CD4-positive, alpha-beta memory T cell (primary cell): ENCODE measurements around the gene ADGRD1. TPM values are rescaled to one million over a fixed set of nuclear protein-coding genes. Genes with fewer than 3 reads are reported as not detected.
"Not testable (repeated sequence)": the region's sequence is repeated elsewhere in the genome, so short reads cannot be mapped to it uniquely, and the experiment has no call there.

ENCODE experiments used
- CTCF ChIA-PET: fragments of 350-600 bp; sonication (Branson Sonifier 250); formaldehyde crosslinking; loops from one replicate; lab custom pipeline; 2021; ENCODE audit warnings: inconsistent platforms; ENCODE audit not compliant: partially characterized antibody; lab: Charles Lee
- POLR2A ChIA-PET: fragments of 350-600 bp; sonication (Branson Sonifier 250); formaldehyde crosslinking; loops from one replicate; lab custom pipeline; 2021; ENCODE audit not compliant: partially characterized antibody; lab: Charles Lee
- DNase-seq, 5 donors: peaks; one replicate each; pipeline versions ENCODE4 v3.0.0 to v3.0.0-alpha.2; 2020 to 2022; ENCODE audit warnings: mixed read lengths in 1 of 5
- H3K27ac ChIP-seq: one replicate; pipeline ENCODE4 v1.7.0; 2013; ENCODE audit warnings: low read depth, low read length
- H3K27me3 ChIP-seq: 2 replicates; pipeline ENCODE4 v1.7.0; 2013; ENCODE audit warnings: mild to moderate bottlenecking, low read length, moderate library complexity; ENCODE audit not compliant: insufficient read depth
- H3K36me3 ChIP-seq: 2 replicates; pipeline ENCODE4 v1.7.0; 2013; ENCODE audit warnings: mild to moderate bottlenecking, low read length, moderate library complexity; ENCODE audit not compliant: insufficient read depth
- H3K4me1 ChIP-seq: 2 replicates; pipeline ENCODE4 v1.7.0; 2013; ENCODE audit warnings: mild to moderate bottlenecking, low read length, moderate library complexity; ENCODE audit not compliant: insufficient read depth
- H3K4me3 ChIP-seq, 2 donors: one replicate each; pipeline ENCODE4 v1.7.0; 2013; ENCODE audit warnings: low read length in 2 of 2, mild to moderate bottlenecking in 1 of 2
- H3K9me3 ChIP-seq, 2 donors: one replicate each; pipeline ENCODE4 v1.7.0; 2013; ENCODE audit warnings: low read length in 2 of 2, control low read depth in 1 of 2; ENCODE audit not compliant: control insufficient read depth in 1 of 2
- H3K27ac Mint-ChIP-seq, 7 donors: one replicate each; pipeline ENCODE4 v1.8.0; 2020 to 2021; ENCODE audit warnings: mixed read lengths in 7 of 7, mild to moderate bottlenecking in 6 of 7, inconsistent platforms in 3 of 7, moderate library complexity in 3 of 7
- H3K27me3 Mint-ChIP-seq, 2 donors: one replicate each; pipeline ENCODE4 v1.8.0; 2020 to 2021; ENCODE audit warnings: mixed read lengths in 2 of 2
- H3K36me3 Mint-ChIP-seq, 2 donors: one replicate each; pipeline ENCODE4 v1.8.0; 2020 to 2021; ENCODE audit warnings: mixed read lengths in 2 of 2, inconsistent platforms in 1 of 2, mild to moderate bottlenecking in 1 of 2
- H3K4me1 Mint-ChIP-seq, 4 donors: one replicate each; pipeline ENCODE4 v1.8.0; 2020 to 2021; ENCODE audit warnings: mixed read lengths in 4 of 4, mild to moderate bottlenecking in 1 of 4
- H3K4me3 Mint-ChIP-seq, 8 donors: one replicate each; pipeline ENCODE4 v1.8.0; 2020 to 2021; ENCODE audit warnings: mixed read lengths in 8 of 8, mild to moderate bottlenecking in 7 of 8, moderate library complexity in 6 of 8, inconsistent platforms in 3 of 8
- H3K9me3 Mint-ChIP-seq, 8 donors: one replicate each; pipeline ENCODE4 v1.8.0; 2020 to 2021; ENCODE audit warnings: mixed read lengths in 8 of 8, mild to moderate bottlenecking in 5 of 8, inconsistent platforms in 3 of 8, moderate library complexity in 1 of 8
- intact Hi-C: fragments of 100-400 bp; cut with micrococcal nuclease; formaldehyde crosslinking; loops from one replicate; pipeline ENCODE4 v1.15.1; 2023
- polyA plus RNA-seq, 2 donors: library from polyadenylated mRNA; unstranded; fragments of 300-500 nt; fragmentation: Illumina TruSeq; gene quantifications; one replicate each; pipeline ENCODE4 v1.2.3, GENCODE V29; 2021
- total RNA-seq, 2 experiments: library from RNA; stranded (reverse); gene quantifications; one replicate each; pipeline ENCODE4 v1.2.3, GENCODE V29; 2021

ADGRD1 gene
- total and polyA plus RNA-seq, 4 experiments from 2014 or later, result not detected

DNA sequence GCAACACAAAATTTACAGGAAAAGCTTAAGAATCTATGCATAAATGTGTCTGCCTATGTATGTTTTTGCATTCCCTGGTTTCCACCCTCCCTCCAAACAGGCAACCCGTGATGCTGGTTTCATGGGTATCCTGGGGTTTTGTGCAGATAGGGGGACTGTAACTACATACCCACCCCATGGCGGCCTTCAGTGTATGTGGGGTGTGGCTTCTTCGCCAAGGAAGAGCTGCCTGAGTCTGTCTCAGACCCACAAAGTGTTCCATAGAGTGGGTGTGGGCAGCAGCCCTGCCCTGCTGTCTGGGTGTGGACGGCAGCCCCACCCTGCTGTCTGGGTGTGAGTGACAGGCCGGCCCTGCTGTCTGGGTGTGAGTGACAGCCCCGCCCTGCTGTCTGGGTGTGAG, 174.8 kb downstream of the ADGRD1 start:
- Mint-ChIP-seq H3K27me3 (peaks cover 0 to 2% of the 10 kb centered on the region in 2 donors), H3K4me3 (no peak overlapping the region), H3K27ac (no peak overlapping the region), H3K36me3 (no peaks in the 10 kb centered on the region), H3K4me1 (peaks cover 0 to 2% (median under 1%) of the 10 kb centered on the region in 4 donors), H3K9me3 (no peaks in the 10 kb centered on the region)
- H3K4me3 ChIP-seq, result no peak overlapping the region
- intact Hi-C loops, result no loop called here
- H3K27ac ChIP-seq, result no peak overlapping the region
- DNase-seq, result no peak
- POLR2A ChIA-PET, result no interaction called here
- no peaks in the 10 kb centered on the region for H3K27me3 ChIP-seq
- peaks cover 6% of the 10 kb centered on the region for H3K4me1 ChIP-seq
- CTCF ChIA-PET, result no interaction called here
- H3K36me3 ChIP-seq, result no peaks in the 10 kb centered on the region
- no peaks in the 10 kb centered on the region for H3K9me3 ChIP-seq

DNA sequence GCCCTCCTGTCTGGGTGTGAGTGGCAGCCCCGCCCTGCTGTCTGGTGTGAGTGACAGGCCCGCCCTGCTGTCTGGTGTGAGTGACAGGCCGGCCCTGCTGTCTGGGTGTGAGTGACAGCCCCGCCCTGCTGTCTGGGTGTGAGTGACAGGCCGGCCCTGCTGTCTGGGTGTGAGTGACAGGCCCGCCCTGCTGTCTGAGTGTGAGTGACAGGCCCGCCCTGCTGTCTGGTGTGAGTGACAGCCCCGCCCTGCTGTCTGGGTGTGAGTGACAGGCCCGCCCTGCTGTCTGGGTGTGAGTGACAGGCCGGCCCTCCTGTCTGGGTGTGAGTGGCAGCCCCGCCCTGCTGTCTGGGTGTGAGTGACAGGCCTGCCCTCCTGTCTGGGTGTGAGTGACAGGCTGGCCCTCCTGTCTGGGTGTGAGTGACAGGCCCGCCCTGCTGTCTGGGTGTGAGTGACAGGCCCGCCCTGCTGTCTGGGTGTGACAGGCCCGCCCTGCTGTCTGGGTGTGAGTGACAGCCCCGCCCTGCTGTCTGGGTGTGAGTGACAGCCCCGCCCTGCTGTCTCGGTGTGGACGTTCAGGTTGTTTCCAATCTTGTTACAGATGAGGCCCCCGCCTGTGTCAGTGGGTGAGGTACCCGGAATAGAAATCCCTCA, 175.4 kb downstream of the ADGRD1 start:
- H3K4me3 Mint-ChIP-seq, H3K27ac Mint-ChIP-seq, H3K36me3 Mint-ChIP-seq, H3K4me3 ChIP-seq, intact Hi-C loops, H3K27ac ChIP-seq, H3K36me3 ChIP-seq, H3K4me1 ChIP-seq, DNase-seq, POLR2A ChIA-PET, H3K9me3 ChIP-seq, CTCF ChIA-PET, H3K27me3 Mint-ChIP-seq, H3K9me3 Mint-ChIP-seq, H3K27me3 ChIP-seq, H3K4me1 Mint-ChIP-seq: not testable (repeated sequence)

DNA sequence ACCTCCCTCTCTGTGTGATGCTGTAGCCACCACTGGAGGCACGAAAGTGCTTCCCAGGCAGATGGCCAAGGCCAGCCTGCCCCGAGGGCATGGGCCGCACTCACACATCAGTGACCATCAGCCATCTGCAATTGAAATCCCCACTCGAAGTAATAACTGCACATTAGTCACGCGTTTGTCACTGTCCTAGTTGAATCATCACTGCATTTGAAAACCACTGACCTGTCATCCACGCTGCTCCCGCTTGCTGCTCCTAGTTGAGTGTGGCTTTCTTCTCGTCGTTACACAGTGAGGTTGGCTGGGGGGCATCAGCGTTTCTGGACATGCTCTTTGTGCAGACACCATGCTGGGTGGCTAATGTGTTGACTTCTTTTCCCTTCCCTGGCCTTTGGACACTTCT, 176.1 kb downstream of the ADGRD1 start:
- Histone ChIP-seq H3K4me1 (peaks cover 6% of the 10 kb centered on the region), H3K9me3 (no peaks in the 10 kb centered on the region), H3K27ac (no peak overlapping the region), H3K27me3 (no peaks in the 10 kb centered on the region), H3K36me3 (no peaks in the 10 kb centered on the region), H3K4me3 (no peak overlapping the region)
- no peaks in the 10 kb centered on the region for H3K9me3 Mint-ChIP-seq
- POLR2A ChIA-PET, result no interaction called here
- intact Hi-C loops, result no loop called here
- H3K27me3 Mint-ChIP-seq, result no peaks in the 10 kb centered on the region
- H3K4me1 Mint-ChIP-seq, result peaks cover 0 to 2% (median under 1%) of the 10 kb centered on the region in 4 donors
- H3K4me3 Mint-ChIP-seq, result no peak overlapping the region
- H3K27ac Mint-ChIP-seq, result peak overlapping the region in 1 of 7 donors; percentile 6
- CTCF ChIA-PET, result interaction anchor here (5.3 to 5.8 kb wide), 2 partner anchors 25 to 304 kb away, joined by 55 to 94 read pairs; no protein-coding TSS in a partner anchor
- no peaks in the 10 kb centered on the region for H3K36me3 Mint-ChIP-seq
- DNase-seq, result no peak

DNA sequence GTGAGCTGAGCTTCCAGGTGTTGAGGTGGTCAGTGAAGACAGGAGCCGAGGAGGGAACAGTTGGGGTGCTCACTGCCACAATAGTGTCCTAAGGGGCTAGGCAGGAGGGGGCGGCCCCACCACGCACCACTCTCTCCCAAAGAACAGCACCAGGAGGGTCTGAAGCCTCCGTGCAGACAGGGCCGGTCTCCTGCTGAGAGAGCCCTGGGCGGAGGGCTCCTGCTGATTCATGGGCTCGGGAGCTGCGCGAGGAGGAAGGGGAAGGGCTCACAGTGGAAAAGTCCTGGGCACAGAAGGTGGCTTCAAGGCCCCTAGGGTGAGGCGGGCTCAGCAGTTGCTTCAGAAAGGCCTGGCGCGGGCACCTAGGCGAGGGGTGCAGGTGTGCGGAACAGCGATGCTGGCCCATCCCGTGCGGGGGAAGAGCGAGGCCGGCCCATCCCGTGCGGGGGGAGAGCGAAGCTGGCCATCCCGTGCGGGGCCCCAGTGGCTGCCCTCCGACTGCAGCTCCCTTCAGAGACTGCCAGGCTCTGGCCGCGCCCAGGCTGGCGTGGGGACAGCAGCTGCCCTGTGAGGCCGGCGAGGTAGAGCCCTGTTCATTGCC, 176.7 kb downstream of the ADGRD1 start:
- Mint-ChIP-seq H3K9me3 (no peaks in the 10 kb centered on the region), H3K4me1 (peaks cover 0 to 2% (median under 1%) of the 10 kb centered on the region in 4 donors), H3K36me3 (no peaks in the 10 kb centered on the region), H3K27ac (no peak overlapping the region), H3K4me3 (no peak overlapping the region), H3K27me3 (no peaks in the 10 kb centered on the region)
- H3K9me3 ChIP-seq, result no peaks in the 10 kb centered on the region
- peaks cover 6% of the 10 kb centered on the region for H3K4me1 ChIP-seq
- ChIA-PET CTCF (interaction anchor here (5.3 to 5.8 kb wide), 2 partner anchors 25 to 304 kb away, joined by 55 to 94 read pairs; no protein-coding TSS in a partner anchor), POLR2A (no interaction called here)
- H3K27ac ChIP-seq, result no peak overlapping the region
- DNase-seq, result no peak
- no peaks in the 10 kb centered on the region for H3K27me3 ChIP-seq
- no peak overlapping the region for H3K4me3 ChIP-seq
- no peaks in the 10 kb centered on the region for H3K36me3 ChIP-seq
- intact Hi-C loops, result no loop called here

DNA sequence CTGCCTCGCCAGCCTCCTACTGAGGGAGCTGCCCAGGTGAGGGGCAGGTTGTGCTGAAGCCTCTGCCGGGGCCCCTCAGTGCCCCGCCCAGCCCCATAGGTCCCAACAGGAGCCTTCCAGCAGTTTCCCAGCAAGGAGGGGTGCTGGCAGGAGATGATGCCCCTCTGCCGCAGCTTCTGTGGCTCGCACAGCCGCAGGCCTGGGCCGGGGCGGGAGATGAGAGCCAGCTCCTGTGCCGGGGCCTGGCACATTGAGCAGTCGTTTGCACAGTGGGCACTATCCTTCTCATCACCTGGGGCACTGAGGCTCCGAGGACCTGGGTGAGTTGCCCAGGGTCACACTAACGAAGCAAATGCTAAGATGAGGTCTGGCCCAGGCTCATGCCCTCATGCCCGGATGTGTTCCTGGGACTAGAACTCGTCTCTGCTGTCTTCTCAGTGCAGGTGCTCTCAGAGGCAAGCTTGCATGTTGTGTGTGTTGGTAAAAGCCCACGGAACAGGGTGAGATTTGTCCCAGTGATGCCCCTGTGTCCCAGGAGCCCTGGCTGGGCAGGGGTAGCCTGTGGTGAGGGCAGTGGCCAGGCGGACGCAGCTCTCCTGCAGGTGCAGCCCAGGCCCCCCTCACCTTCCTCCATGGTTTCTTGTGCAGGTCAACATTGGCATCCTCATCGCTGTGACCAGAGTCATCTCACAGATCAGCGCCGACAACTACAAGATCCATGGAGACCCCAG, 177.5 kb downstream of the ADGRD1 start:
- Mint-ChIP-seq H3K9me3 (no peaks in the 10 kb centered on the region), H3K4me3 (no peak overlapping the region), H3K27me3 (no peaks in the 10 kb centered on the region), H3K4me1 (peaks cover 0 to 2% (median under 1%) of the 10 kb centered on the region in 4 donors), H3K27ac (no peak overlapping the region), H3K36me3 (no peaks in the 10 kb centered on the region)
- Histone ChIP-seq H3K27ac (no peak overlapping the region), H3K4me1 (peaks cover 6% of the 10 kb centered on the region), H3K9me3 (no peaks in the 10 kb centered on the region), H3K27me3 (no peaks in the 10 kb centered on the region), H3K36me3 (no peaks in the 10 kb centered on the region), H3K4me3 (no peak overlapping the region)
- no peak for DNase-seq
- CTCF ChIA-PET, result interaction anchor here (0.6 to 5.8 kb wide), 7 partner anchors 9 to 369 kb away, joined by 3 to 94 read pairs (median 7); no protein-coding TSS in a partner anchor
- POLR2A ChIA-PET, result no interaction called here
- intact Hi-C loops, result no loop called here

DNA sequence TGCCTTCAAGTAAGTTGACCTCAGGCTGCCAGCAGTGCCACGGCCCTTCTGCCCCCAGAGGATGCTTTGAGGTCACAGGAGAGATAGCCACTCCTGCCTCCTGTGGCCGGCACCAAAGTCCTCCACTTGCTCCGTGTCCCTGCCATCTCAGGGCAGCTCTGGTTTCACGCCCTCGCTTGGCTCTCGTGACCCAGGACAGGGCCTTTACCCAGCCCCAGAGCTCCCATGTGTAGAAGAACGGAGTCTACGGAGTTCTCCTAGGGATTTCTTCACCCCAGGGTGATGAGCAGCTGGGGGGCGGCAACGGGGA, 178.1 kb downstream of the ADGRD1 start:
- Histone ChIP-seq H3K27me3 (no peaks in the 10 kb centered on the region), H3K4me1 (peaks cover 6% of the 10 kb centered on the region), H3K27ac (no peak overlapping the region), H3K4me3 (no peak overlapping the region), H3K9me3 (no peaks in the 10 kb centered on the region), H3K36me3 (no peaks in the 10 kb centered on the region)
- no peak overlapping the region for H3K27ac Mint-ChIP-seq
- CTCF ChIA-PET, result interaction anchor here (0.6 to 5.8 kb wide), 14 partner anchors 9 to 376 kb away, joined by 3 to 94 read pairs (median 4); no protein-coding TSS in a partner anchor
- peaks cover 0 to 2% (median under 1%) of the 10 kb centered on the region in 4 donors for H3K4me1 Mint-ChIP-seq
- H3K4me3 Mint-ChIP-seq, result no peak overlapping the region
- no peaks in the 10 kb centered on the region for H3K36me3 Mint-ChIP-seq
- DNase-seq, result no peak
- intact Hi-C loops, result loop anchor here (1.0 to 2.0 kb wide), 2 partner anchors 305 to 313 kb away; no protein-coding TSS in a partner anchor
- H3K9me3 Mint-ChIP-seq, result no peaks in the 10 kb centered on the region
- no peaks in the 10 kb centered on the region for H3K27me3 Mint-ChIP-seq
- POLR2A ChIA-PET, result no interaction called here
